ENCODE data around the gene SEC24C.

SEC24C gene

DNA sequence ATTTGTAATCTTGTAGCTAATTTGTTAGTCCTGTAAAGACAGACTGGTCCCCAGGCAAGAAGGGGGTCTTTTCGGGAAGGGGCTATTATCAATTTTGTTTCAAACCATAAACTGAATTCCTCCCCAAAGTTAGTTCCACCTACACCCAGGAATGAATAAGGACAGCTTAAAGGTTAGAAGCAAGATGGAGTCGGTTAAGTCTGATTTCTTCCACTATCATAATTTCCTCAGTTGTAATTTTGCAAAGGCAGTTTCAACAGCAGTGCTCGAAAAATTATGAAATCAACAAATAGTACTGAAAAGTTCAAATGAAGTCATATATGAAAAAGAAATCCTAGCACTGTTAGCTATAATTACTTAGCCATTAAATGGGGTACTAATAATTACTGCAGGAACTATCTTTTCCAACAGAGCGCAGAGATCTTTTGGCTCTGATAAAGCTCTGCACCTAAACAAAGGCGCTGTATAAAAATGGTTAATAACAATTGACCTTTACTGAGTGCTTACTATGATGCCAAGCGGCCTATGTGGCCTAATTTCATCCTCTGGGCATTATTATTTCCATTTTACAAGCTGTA, 756 bp upstream of the SEC24C start:
- TF ChIP-seq, protein P1, sequence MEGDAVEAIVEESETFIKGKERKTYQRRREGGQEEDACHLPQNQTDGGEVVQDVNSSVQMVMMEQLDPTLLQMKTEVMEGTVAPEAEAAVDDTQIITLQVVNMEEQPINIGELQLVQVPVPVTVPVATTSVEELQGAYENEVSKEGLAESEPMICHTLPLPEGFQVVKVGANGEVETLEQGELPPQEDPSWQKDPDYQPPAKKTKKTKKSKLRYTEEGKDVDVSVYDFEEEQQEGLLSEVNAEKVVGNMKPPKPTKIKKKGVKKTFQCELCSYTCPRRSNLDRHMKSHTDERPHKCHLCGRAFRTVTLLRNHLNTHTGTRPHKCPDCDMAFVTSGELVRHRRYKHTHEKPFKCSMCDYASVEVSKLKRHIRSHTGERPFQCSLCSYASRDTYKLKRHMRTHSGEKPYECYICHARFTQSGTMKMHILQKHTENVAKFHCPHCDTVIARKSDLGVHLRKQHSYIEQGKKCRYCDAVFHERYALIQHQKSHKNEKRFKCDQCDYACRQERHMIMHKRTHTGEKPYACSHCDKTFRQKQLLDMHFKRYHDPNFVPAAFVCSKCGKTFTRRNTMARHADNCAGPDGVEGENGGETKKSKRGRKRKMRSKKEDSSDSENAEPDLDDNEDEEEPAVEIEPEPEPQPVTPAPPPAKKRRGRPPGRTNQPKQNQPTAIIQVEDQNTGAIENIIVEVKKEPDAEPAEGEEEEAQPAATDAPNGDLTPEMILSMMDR (IDR thresholded peaks at IDR 0.05; ENCODE audit: extremely low read depth, insufficient read depth, missing control alignments): no peak
- DNase-seq (ENCODE audit: low spot score): no peak
- in situ Hi-C loops (cut with MboI; ENCODE audit: low pct_unique_long_range_greater_than_20kb, low sequenced_read_pairs, unreplicated experiment): loop anchor here (25.0 kb wide), 1 partner anchor 206 kb away; no protein-coding TSS in a partner anchor

GRCh38 chr10:73744664-73744975, 448 bp downstream of the SEC24C start:
- in situ Hi-C loops (cut with MboI; ENCODE audit: low pct_unique_long_range_greater_than_20kb, low sequenced_read_pairs, unreplicated experiment): loop anchor here (25.0 kb wide), 1 partner anchor 207 kb away; no protein-coding TSS in a partner anchor
- TF ChIP-seq, protein P1 (IDR thresholded peaks at IDR 0.05; ENCODE audit: extremely low read depth, insufficient read depth, missing control alignments): no peak

DNA sequence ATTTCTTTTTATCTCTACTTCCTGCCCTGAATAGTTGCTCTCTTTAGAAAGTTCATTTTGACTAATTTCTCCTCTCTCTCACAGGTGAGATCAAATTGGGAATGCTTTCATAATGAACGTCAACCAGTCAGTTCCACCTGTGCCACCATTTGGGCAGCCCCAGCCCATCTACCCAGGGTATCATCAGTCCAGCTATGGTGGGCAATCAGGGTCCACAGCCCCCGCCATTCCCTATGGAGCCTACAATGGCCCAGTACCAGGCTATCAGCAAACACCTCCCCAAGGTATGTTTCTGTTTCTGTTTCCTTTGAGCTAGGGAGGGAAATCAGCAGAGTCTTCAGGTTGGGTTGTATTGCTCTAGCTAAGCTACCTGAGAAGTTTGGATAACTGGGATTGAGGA, 2.5 kb downstream of the SEC24C start:
- TF ChIP-seq, protein P1 (IDR thresholded peaks at IDR 0.05; ENCODE audit: extremely low read depth, insufficient read depth, missing control alignments): no peak
- in situ Hi-C loops (cut with MboI; ENCODE audit: low pct_unique_long_range_greater_than_20kb, low sequenced_read_pairs, unreplicated experiment): loop anchor here (25.0 kb wide), 1 partner anchor 209 kb away; no protein-coding TSS in a partner anchor
- no peak for DNase-seq (ENCODE audit: low spot score)

More at GRCh38 chr10:73744664-73744975, 448 bp downstream of the SEC24C start:
- no peak for DNase-seq (ENCODE audit: low spot score)

- in situ Hi-C loops (cut with MboI; ENCODE audit: low pct_unique_long_range_greater_than_20kb, low sequenced_read_pairs, unreplicated experiment): no loop called here
- no peak for DNase-seq (ENCODE audit: low spot score)
- TF ChIP-seq, protein P1 (IDR thresholded peaks at IDR 0.05; ENCODE audit: extremely low read depth, insufficient read depth, missing control alignments): no peak
Measured at GRCh38 chr10:73750819-73751218, 6.6 kb downstream of the SEC24C start.

GRCh38 chr10:73756183-73756582, 12.0 kb downstream of the SEC24C start:
- TF ChIP-seq, protein P1 (IDR thresholded peaks at IDR 0.05; ENCODE audit: extremely low read depth, insufficient read depth, missing control alignments): no peak
- DNase-seq (ENCODE audit: low spot score): no peak
- in situ Hi-C loops (cut with MboI; ENCODE audit: low pct_unique_long_range_greater_than_20kb, low sequenced_read_pairs, unreplicated experiment): no loop called here

DNA sequence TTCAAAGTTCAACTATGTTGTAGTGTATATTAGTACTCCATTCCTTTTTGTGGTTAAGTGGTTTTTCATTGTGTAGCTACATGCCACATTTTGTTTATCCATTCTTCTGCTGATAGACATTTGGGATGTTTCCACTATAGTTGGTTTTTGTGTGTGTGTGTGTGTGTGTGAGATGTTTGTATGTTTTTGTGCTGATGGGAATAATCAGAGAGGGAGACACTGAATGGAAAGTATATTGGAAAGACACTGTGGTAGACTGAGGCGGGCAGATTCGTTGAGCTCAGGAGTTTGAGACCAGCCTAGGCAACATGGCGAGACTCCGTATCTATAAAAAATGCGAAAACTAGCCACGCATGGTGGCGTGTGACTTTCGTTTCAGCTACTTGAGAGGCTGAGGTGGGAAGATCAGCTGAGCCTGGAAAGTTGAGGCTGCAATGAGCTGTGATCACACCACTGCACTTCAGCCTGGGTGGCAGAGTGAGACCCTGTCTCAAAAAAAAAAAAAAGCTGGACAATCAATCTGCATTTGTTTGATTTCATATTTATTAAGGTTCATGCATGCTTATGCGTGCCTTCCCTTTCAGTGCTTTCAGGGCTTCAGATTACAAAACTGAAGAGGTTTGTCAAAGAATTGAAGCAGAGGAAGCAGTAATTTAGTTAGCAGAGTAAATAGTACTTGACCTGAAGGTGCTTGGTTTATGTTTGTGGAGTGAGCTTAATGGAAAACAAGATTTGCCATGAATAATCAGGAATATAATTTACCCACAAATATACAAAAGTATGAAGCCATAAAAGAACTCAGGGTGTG, 14.7 kb downstream of the SEC24C start:
- DNase-seq (ENCODE audit: low spot score): no peak
- in situ Hi-C loops (cut with MboI; ENCODE audit: low pct_unique_long_range_greater_than_20kb, low sequenced_read_pairs, unreplicated experiment): no loop called here
- TF ChIP-seq, protein P1 (IDR thresholded peaks at IDR 0.05; ENCODE audit: extremely low read depth, insufficient read depth, missing control alignments): no peak

Data from GM13977 (cell line).